Ovary (tissue), 9 donors: ENCODE measurements around the gene PI4K2B. TPM values are rescaled to one million over a fixed set of nuclear protein-coding genes. Genes with fewer than 3 reads are reported as not detected.

Experiments
- DNase-seq, 5 donors: peaks; one replicate each; pipeline ENCODE4 v3.0.0-alpha.2; 2019 to 2020
- H3K27ac ChIP-seq, 2 donors: fragments of 200-600 bp; one replicate each; pipeline versions ENCODE4 v1.5.1 to v1.8.0; 2019 to 2022
- H3K27me3 ChIP-seq: fragments of 200-600 bp; one replicate; pipeline ENCODE4 v1.8.0; 2022
- H3K36me3 ChIP-seq: fragments of 200-600 bp; sonication (generic); one replicate; pipeline ENCODE4 v1.5.1; 2019
- H3K4me1 ChIP-seq: one replicate; pipeline ENCODE4 v1.8.1; 2013; ENCODE audit warnings: mild to moderate bottlenecking, moderate library complexity; ENCODE audit not compliant: insufficient read depth
- H3K4me3 ChIP-seq: fragments of 200-600 bp; sonication (generic); one replicate; pipeline ENCODE4 v1.5.1; 2017
- H3K9me3 ChIP-seq, 2 donors: fragments of 200-600 bp in 1 of 2; sonication (generic) in 1 of 2; one replicate each; pipeline versions ENCODE4 v1.5.1 to v1.8.1; 2013 to 2019; ENCODE audit warnings: mild to moderate bottlenecking in 1 of 2, moderate library complexity in 1 of 2
- EP300 ChIP-seq: sonication (generic); formaldehyde crosslinking; IDR thresholded peaks from one replicate; pipeline ENCODE4 v1.6.1; 2017; ENCODE audit warnings: antibody characterized with exemption
- POLR2A ChIP-seq: fragments of 450-650 bp; IDR thresholded peaks from one replicate; pipeline ENCODE4 v1.6.1; 2017; ENCODE audit warnings: antibody characterized with exemption, mild to moderate bottlenecking, moderate library complexity
- WGBS, 3 donors: extraction: QIAGEN DNeasy Blood & Tissue Kit in 1 of 3; methylation state at CpG; one replicate each; pipeline versions ENCODE4 v1.1.5 to v1.1.7; 2013 to 2017; 5-methylcytosine and 5-hydroxymethylcytosine counted together
- intact Hi-C, 4 donors: fragments of 100-400 bp; cut with DNase I; formaldehyde crosslinking; loops; one replicate each; pipeline versions ENCODE4 v1.11.0 to v1.15.1; 2022 to 2023
- polyA plus RNA-seq, 2 donors: library from polyadenylated mRNA; stranded (reverse); fragments of 200-250 nt in 1 of 2; fragments of 350-450 nt in 1 of 2; fragmentation: Illumina TruSeq in 1 of 2; extraction: RNeasy Lipid Tissue Mini Kit (QIAGEN cat#74804) in 1 of 2; gene quantifications; one replicate each; pipeline ENCODE4 v1.2.3, GENCODE V29; 2013 to 2014
- total RNA-seq, 7 donors: library from RNA; depleted of rRNA in 2 of 7; stranded (reverse); fragments of >200 nt in 2 of 7; fragmentation: NEBNext Ultra II Directional in 3 of 7; extraction: Animal tissue kit (Norgen Biotek cat#: 25700) in 3 of 7; gene quantifications; one replicate each; pipeline versions ENCODE4 v1.1.0 to v1.2.4, GENCODE V29; 2016 to 2023
- TF ChIP-seq, protein P1 (sequence below), 3 donors: fragments of 450-650 bp in 2 of 3; fragments of 200-600 bp in 1 of 3; IDR thresholded peaks; one replicate each; pipeline versions ENCODE4 v1.5.1 to v1.8.0; 2016 to 2022; ENCODE audit warnings: antibody characterized with exemption in 3 of 3, mild to moderate bottlenecking in 1 of 3
- donor health status: DM: no; HTN: no; CAD: no; lungs with moderate emphysema.
- donor health status: DM: no; HTN: no; CAD: no.
- donor health status: Bipolar disorder and iron deficiency.
- donor health status: DM: yes; HTN: yes; CAD: no.
- donor health status: DM: no; HTN: no; CAD: no.
- donor health status: DM: yes; HTN: yes; CAD: no.

The PI4K2B gene
- total and polyA plus RNA-seq, 9 donors: 4.7 to 10.1 (median 8.9) TPM

DNA sequence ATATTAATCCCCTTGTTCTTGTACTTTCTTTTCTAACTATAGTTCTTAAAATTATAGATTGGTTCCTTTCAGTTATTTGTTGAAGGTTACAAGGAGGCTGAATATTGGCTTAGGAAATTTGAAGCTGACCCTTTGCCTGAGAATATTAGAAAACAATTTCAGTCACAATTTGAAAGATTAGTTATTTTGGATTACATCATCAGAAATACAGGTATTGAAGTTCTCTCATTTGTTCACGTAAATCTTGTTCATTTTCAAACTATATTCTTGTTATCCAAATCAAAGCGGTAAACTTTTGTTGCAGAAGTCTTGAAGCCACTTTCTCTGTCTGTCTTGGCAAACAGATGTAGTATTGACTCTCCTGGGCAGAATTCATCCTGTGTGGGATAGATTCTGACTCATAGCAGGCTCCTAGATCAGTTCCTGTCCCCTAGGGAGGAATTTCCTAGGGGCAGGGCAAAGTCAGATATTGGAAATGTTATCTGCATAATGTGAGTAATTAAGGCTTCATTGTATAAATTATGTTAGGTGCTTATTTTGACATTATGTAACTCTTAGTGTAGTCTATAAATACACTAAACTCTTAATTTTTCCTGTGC, 25.2 kb downstream of the PI4K2B start:
- Histone ChIP-seq H3K27me3 (no peaks in the 10 kb centered on the region), H3K36me3 (no peaks in the 10 kb centered on the region), H3K4me1 (no peaks in the 10 kb centered on the region), H3K27ac (no peak overlapping the region), H3K9me3 (no peaks in the 10 kb centered on the region), H3K4me3 (no peak overlapping the region)
- intact Hi-C loops: no loop called here
- 94 to 98% (median 95%) methylated on average over 2 of the region's 2 CpGs for WGBS, 3 donors
- TF ChIP-seq, protein P1, sequence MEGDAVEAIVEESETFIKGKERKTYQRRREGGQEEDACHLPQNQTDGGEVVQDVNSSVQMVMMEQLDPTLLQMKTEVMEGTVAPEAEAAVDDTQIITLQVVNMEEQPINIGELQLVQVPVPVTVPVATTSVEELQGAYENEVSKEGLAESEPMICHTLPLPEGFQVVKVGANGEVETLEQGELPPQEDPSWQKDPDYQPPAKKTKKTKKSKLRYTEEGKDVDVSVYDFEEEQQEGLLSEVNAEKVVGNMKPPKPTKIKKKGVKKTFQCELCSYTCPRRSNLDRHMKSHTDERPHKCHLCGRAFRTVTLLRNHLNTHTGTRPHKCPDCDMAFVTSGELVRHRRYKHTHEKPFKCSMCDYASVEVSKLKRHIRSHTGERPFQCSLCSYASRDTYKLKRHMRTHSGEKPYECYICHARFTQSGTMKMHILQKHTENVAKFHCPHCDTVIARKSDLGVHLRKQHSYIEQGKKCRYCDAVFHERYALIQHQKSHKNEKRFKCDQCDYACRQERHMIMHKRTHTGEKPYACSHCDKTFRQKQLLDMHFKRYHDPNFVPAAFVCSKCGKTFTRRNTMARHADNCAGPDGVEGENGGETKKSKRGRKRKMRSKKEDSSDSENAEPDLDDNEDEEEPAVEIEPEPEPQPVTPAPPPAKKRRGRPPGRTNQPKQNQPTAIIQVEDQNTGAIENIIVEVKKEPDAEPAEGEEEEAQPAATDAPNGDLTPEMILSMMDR (IDR thresholded peaks at IDR 0.05): no peak
- no peak for DNase-seq

DNA sequence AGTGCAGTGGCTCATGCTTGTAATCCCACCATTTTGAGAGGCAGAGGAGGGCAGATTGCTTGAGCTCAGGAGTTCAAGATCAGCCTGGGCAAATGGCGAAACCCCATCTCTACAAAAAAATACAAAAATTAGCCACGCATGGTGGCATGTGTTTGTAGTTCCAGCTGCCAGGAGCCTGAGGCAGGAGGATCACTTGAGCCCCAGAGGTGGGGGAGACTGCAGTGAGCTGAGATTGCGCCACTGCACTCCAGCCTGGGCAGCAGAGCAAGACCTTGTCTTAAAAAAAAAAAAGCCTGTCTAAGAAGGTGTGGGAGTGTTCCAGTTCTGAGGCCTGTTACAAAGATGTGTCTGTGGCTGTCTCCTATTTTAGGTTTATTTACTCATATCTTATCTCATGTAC, 38.0 kb downstream of the PI4K2B start:
- H3K36me3 ChIP-seq: no peaks in the 10 kb centered on the region
- no peaks in the 10 kb centered on the region for H3K27me3 ChIP-seq
- no peak overlapping the region for H3K4me3 ChIP-seq
- TF ChIP-seq, protein P1 (IDR thresholded peaks at IDR 0.05): no peak
- no peak for TF ChIP-seq EP300
- TF ChIP-seq POLR2A: no peak
- DNase-seq: no peak
- intact Hi-C loops: no loop called here
- 93 to 97% (median 93%) methylated on average over 3 of the region's 3 CpGs for WGBS, 3 donors
- no peaks in the 10 kb centered on the region for H3K4me1 ChIP-seq
- H3K27ac ChIP-seq: no peak overlapping the region
- H3K9me3 ChIP-seq: no peaks in the 10 kb centered on the region

GRCh38 chr4:25280210-25280609, 46.4 kb downstream of the PI4K2B start:
- Histone ChIP-seq H3K27ac (no peak overlapping the region), H3K4me3 (no peak overlapping the region), H3K36me3 (no peaks in the 10 kb centered on the region), H3K27me3 (no peaks in the 10 kb centered on the region), H3K4me1 (no peaks in the 10 kb centered on the region), H3K9me3 (no peaks in the 10 kb centered on the region)
- WGBS, 3 donors: 78 to 92% (median 88%) methylated on average over 4 of the region's 4 CpGs
- TF ChIP-seq POLR2A: no peak
- no peak for TF ChIP-seq EP300
- TF ChIP-seq, protein P1 (IDR thresholded peaks at IDR 0.05): no peak
- no peak for DNase-seq
- intact Hi-C loops: no loop called here

- no peaks in the 10 kb centered on the region for H3K27me3 ChIP-seq
- no peaks in the 10 kb centered on the region for H3K4me1 ChIP-seq
- 71 to 80% (median 74%) methylated on average over 3 of the region's 3 CpGs for WGBS, 3 donors
- no peak for TF ChIP-seq POLR2A
- no peak for TF ChIP-seq EP300
- TF ChIP-seq, protein P1 (IDR thresholded peaks at IDR 0.05): no peak
- no peak overlapping the region for H3K4me3 ChIP-seq
- no peak for DNase-seq
- no peaks in the 10 kb centered on the region for H3K36me3 ChIP-seq
- H3K27ac ChIP-seq: no peak overlapping the region
- no peaks in the 10 kb centered on the region for H3K9me3 ChIP-seq
- intact Hi-C loops: no loop called here
These were observed 50.1 kb downstream of the PI4K2B start for GRCh38 chr4:25283948-25284347.
